ENCODE results near the gene TMEM128. TPM values are rescaled to one million over a fixed set of nuclear protein-coding genes. Genes with fewer than 3 reads are reported as not detected.
A peak's percentile ranks its signal among the peaks of the same experiment; 100 is the strongest.

TMEM128 gene
- 21.3 and 26.4 TPM in 2 replicates for total RNA-seq
- polyA plus RNA-seq: 36.9 and 52.1 TPM in 2 replicates
- polyA plus RNA-seq (2012): 22.0 and 27.4 TPM in 2 replicates
- 5.6 and 11.1 TPM in 2 replicates for polyA minus RNA-seq (ENCODE audit: low replicate concordance)

GRCh38 chr4:4248029-4248884 is at the start of gene TMEM128:
TSS of gene TMEM128 (minus strand) at chr4:4248223. CDS start at chr4:4248202, 21 bp downstream.
- Histone ChIP-seq H3K79me2 (ENCODE audit: control insufficient read depth, insufficient read depth, low read length) (peaks cover 10% of the 10 kb centered on the region), H3K4me2 (ENCODE audit: extremely low read depth, insufficient read depth, low read length) (peak within 1 kb of the TSS; percentile 96), H3K4me1 (ENCODE audit: control insufficient read depth, extremely low read depth, insufficient read depth, low read length) (peaks cover 4% of the 10 kb centered on the region), H2AFZ (ENCODE audit: low read length) (peak within 1 kb of the TSS; percentile 83), H4K20me1 (ENCODE audit: control insufficient read depth, extremely low read depth, insufficient read depth, low read length) (no peaks in the 10 kb centered on the region), H3K27ac (ENCODE audit: insufficient read depth, low read length) (peak within 1 kb of the TSS; percentile 92), H3K9me3 (ENCODE audit: control insufficient read depth, insufficient read depth, low read depth, low read length) (no peaks in the 10 kb centered on the region), H3K27me3 (ENCODE audit: control insufficient read depth, insufficient read depth, low read length) (no peaks in the 10 kb centered on the region), H3K9ac (ENCODE audit: insufficient read depth, low read length) (peak within 1 kb of the TSS; percentile 96), H3K4me3 (replicated peaks in 1 of 4; ENCODE audit: control extremely low read depth in 1 of 4, insufficient read depth in 1 of 4, low read depth in 3 of 4, low read length in 4 of 4) (peak within 1 kb of the TSS; percentile 79 to 99 (median 93)), H3K36me3 (ENCODE audit: control insufficient read depth, insufficient read depth, low read length) (peaks cover 4% of the 10 kb centered on the region)
- peak; percentile 19 to 20 for TF ChIP-seq CTCF (conservative IDR thresholded peaks at IDR 0.05 in 1 of 2, IDR thresholded peaks at IDR 0.05 in 1 of 2; ENCODE audit: low read depth in 1 of 2, low read length in 2 of 2)
- TF ChIP-seq EZH2 (IDR thresholded peaks at IDR 0.05; ENCODE audit: low read length, missing control alignments): no peak
- DNase-seq (ENCODE audit: low read depth in 2 of 2): peak; percentile 93 to 95

- no peak overlapping the region for H2AFZ ChIP-seq (ENCODE audit: low read length)
- no peaks in the 10 kb centered on the region for H3K36me3 ChIP-seq (ENCODE audit: control insufficient read depth, insufficient read depth, low read length)
- TF ChIP-seq EZH2 (IDR thresholded peaks at IDR 0.05; ENCODE audit: low read length, missing control alignments) (no peak), CTCF (conservative IDR thresholded peaks at IDR 0.05 in 1 of 2, IDR thresholded peaks at IDR 0.05 in 1 of 2; ENCODE audit: low read depth in 1 of 2, low read length in 2 of 2) (no peak)
- no peaks in the 10 kb centered on the region for H4K20me1 ChIP-seq (ENCODE audit: control insufficient read depth, extremely low read depth, insufficient read depth, low read length)
- H3K4me1 ChIP-seq (ENCODE audit: control insufficient read depth, extremely low read depth, insufficient read depth, low read length): peaks cover 1% of the 10 kb centered on the region
- no peaks in the 10 kb centered on the region for H3K9me3 ChIP-seq (ENCODE audit: control insufficient read depth, insufficient read depth, low read depth, low read length)
- no peaks in the 10 kb centered on the region for H3K27me3 ChIP-seq (ENCODE audit: control insufficient read depth, insufficient read depth, low read length)
- no peak overlapping the region for H3K27ac ChIP-seq (ENCODE audit: insufficient read depth, low read length)
- no peak overlapping the region for H3K4me3 ChIP-seq (replicated peaks in 1 of 4; ENCODE audit: control extremely low read depth in 1 of 4, insufficient read depth in 1 of 4, low read depth in 3 of 4, low read length in 4 of 4)
- no peak overlapping the region for H3K9ac ChIP-seq (ENCODE audit: insufficient read depth, low read length)
- no peak overlapping the region for H3K4me2 ChIP-seq (ENCODE audit: extremely low read depth, insufficient read depth, low read length)
- no peak for DNase-seq (ENCODE audit: low read depth in 2 of 2)
- peaks cover 21% of the 10 kb centered on the region for H3K79me2 ChIP-seq (ENCODE audit: control insufficient read depth, insufficient read depth, low read length)
Observed at GRCh38 chr4:4296283-4296846, 48.3 kb upstream of the TMEM128 start.

DNA sequence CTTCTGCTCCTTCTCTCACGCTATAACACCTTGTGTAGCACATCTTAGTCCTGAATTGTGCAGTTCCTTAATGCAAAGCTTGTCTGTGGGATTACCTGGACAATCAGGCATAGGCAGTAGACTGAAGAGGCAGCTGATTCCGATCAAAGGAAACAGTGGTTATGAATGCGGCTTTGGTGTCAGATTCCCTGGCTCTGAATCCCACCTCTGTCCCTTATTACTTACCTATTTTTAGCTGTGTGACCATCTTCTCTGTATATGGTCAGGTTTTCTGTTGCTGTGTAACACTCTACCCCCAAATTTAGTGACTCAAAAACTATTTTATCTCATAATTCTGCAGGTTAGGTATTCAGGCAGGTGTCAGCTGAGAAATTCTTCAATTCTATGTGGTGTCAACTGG is 45.3 kb upstream of the TMEM128 start:
- Histone ChIP-seq H3K27me3 (ENCODE audit: control insufficient read depth, insufficient read depth, low read length) (no peaks in the 10 kb centered on the region), H3K9me3 (ENCODE audit: control insufficient read depth, insufficient read depth, low read depth, low read length) (no peaks in the 10 kb centered on the region), H3K36me3 (ENCODE audit: control insufficient read depth, insufficient read depth, low read length) (no peaks in the 10 kb centered on the region), H2AFZ (ENCODE audit: low read length) (no peak overlapping the region), H3K79me2 (ENCODE audit: control insufficient read depth, insufficient read depth, low read length) (peaks cover 43% of the 10 kb centered on the region), H3K9ac (ENCODE audit: insufficient read depth, low read length) (no peak overlapping the region), H4K20me1 (ENCODE audit: control insufficient read depth, extremely low read depth, insufficient read depth, low read length) (no peaks in the 10 kb centered on the region), H3K4me2 (ENCODE audit: extremely low read depth, insufficient read depth, low read length) (no peak overlapping the region), H3K27ac (ENCODE audit: insufficient read depth, low read length) (no peak overlapping the region), H3K4me3 (replicated peaks in 1 of 4; ENCODE audit: control extremely low read depth in 1 of 4, insufficient read depth in 1 of 4, low read depth in 3 of 4, low read length in 4 of 4) (no peak overlapping the region), H3K4me1 (ENCODE audit: control insufficient read depth, extremely low read depth, insufficient read depth, low read length) (peaks cover 13% of the 10 kb centered on the region)
- no peak for DNase-seq (ENCODE audit: low read depth in 2 of 2)
- TF ChIP-seq CTCF (conservative IDR thresholded peaks at IDR 0.05 in 1 of 2, IDR thresholded peaks at IDR 0.05 in 1 of 2; ENCODE audit: low read depth in 1 of 2, low read length in 2 of 2): no peak
- no peak for TF ChIP-seq EZH2 (IDR thresholded peaks at IDR 0.05; ENCODE audit: low read length, missing control alignments)

Data from fibroblast of lung (primary cell).